ENCODE data around the gene CNTN4. TPM values are rescaled to one million over a fixed set of nuclear protein-coding genes. Genes with fewer than 3 reads are reported as not detected.

The CNTN4 gene
- total RNA-seq, 1 experiment from 2014 or later = 51.3 TPM

DNA sequence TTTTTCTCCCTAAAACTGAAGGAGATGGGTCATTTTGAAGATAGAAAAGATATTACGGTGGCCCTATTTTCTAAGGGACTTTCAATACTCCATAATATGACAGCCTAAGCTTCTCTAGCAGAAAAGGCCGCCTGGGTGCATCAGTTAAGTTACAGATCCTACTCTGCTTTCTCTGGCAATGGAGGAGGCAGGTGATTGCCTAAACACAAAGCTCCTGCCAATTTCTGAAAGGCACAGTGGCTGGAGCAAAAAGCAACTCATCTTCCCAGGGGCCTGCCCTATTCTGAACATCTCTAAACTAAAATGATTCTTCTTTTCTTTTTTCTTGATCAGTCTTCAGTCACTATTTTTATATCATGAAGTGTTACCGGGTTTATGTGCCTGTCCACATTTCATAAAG lies 276.7 kb downstream of the CNTN4 start:
- ChIA-PET POLR2A (no interaction called here), CTCF (no interaction called here)
- Mint-ChIP-seq H3K4me3 (ENCODE audit: unreplicated experiment) (no peak overlapping the region), H3K27me3 (ENCODE audit: insufficient read depth, unreplicated experiment) (no peaks in the 10 kb centered on the region), H3K27ac (ENCODE audit: unreplicated experiment) (no peak overlapping the region), H3K4me1 (ENCODE audit: low read depth, unreplicated experiment) (no peaks in the 10 kb centered on the region), H3K36me3 (ENCODE audit: insufficient read depth, unreplicated experiment) (peaks cover 6% of the 10 kb centered on the region), H3K9me3 (ENCODE audit: unreplicated experiment) (no peaks in the 10 kb centered on the region)
- no peak for TF ChIP-seq CTCF (IDR thresholded peaks at IDR 0.05; ENCODE audit: insufficient read depth in 1 of 2, low read depth in 1 of 2, low read length in 1 of 2, severe bottlenecking in 1 of 2, unreplicated experiment in 1 of 2)
- no peaks in the 10 kb centered on the region for H3K27me3 ChIP-seq (replicated peaks; ENCODE audit: control insufficient read depth, insufficient read depth, low read length)
- intact Hi-C loops (cut with micrococcal nuclease; ENCODE audit: unreplicated experiment) = no loop called here
- H3K9me3 ChIP-seq = no peaks in the 10 kb centered on the region
- no peak overlapping the region for H3K4me3 ChIP-seq (ENCODE audit: low read depth, low read length)
- no TSS peak for BruUV-seq (replicated peaks)
- DNase-seq = no peak
- H3K4me1 ChIP-seq = no peaks in the 10 kb centered on the region
- no peaks in the 10 kb centered on the region for H3K36me3 ChIP-seq (ENCODE audit: control insufficient read depth, insufficient read depth, low read length)

DNA sequence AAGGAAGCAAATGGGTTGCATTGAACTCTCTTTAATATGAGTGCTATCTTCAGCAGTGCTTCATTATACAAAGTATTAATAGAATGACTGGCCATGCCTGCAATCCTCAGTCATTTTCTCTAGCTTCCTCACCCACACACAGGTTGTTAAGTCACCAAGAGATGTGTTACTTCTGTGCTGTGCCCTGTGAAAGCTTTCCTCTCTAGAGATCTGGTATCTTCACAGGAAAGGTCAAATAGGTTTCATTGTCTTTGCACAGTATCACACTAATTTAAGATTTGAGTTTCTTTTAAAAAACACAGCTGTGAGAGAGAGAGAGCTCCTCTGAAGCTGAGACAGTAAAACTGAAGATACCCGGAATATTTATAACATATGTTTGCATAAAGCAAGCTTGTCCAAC lies 278.6 kb downstream of the CNTN4 start:
- Histone ChIP-seq H3K4me3 (ENCODE audit: low read depth, low read length) (no peak overlapping the region), H3K36me3 (ENCODE audit: control insufficient read depth, insufficient read depth, low read length) (no peaks in the 10 kb centered on the region), H3K9me3 (no peaks in the 10 kb centered on the region), H3K27me3 (replicated peaks; ENCODE audit: control insufficient read depth, insufficient read depth, low read length) (no peaks in the 10 kb centered on the region), H3K4me1 (no peaks in the 10 kb centered on the region)
- BruUV-seq (replicated peaks) = no TSS peak
- no peaks in the 10 kb centered on the region for H3K4me1 Mint-ChIP-seq (ENCODE audit: low read depth, unreplicated experiment)
- peaks cover 5% of the 10 kb centered on the region for H3K36me3 Mint-ChIP-seq (ENCODE audit: insufficient read depth, unreplicated experiment)
- no peak overlapping the region for H3K4me3 Mint-ChIP-seq (ENCODE audit: unreplicated experiment)
- ChIA-PET POLR2A (interaction anchor here (0.6 kb wide), 1 partner anchor 431 kb away, joined by 4 read pairs; no protein-coding TSS in a partner anchor), CTCF (no interaction called here)
- H3K9me3 Mint-ChIP-seq (ENCODE audit: unreplicated experiment) = no peaks in the 10 kb centered on the region
- TF ChIP-seq CTCF (IDR thresholded peaks at IDR 0.05; ENCODE audit: insufficient read depth in 1 of 2, low read depth in 1 of 2, low read length in 1 of 2, severe bottlenecking in 1 of 2, unreplicated experiment in 1 of 2) = no peak
- no peak for DNase-seq
- intact Hi-C loops (cut with micrococcal nuclease; ENCODE audit: unreplicated experiment) = no loop called here
- H3K27ac Mint-ChIP-seq (ENCODE audit: unreplicated experiment) = no peak overlapping the region
- no peaks in the 10 kb centered on the region for H3K27me3 Mint-ChIP-seq (ENCODE audit: insufficient read depth, unreplicated experiment)

DNA sequence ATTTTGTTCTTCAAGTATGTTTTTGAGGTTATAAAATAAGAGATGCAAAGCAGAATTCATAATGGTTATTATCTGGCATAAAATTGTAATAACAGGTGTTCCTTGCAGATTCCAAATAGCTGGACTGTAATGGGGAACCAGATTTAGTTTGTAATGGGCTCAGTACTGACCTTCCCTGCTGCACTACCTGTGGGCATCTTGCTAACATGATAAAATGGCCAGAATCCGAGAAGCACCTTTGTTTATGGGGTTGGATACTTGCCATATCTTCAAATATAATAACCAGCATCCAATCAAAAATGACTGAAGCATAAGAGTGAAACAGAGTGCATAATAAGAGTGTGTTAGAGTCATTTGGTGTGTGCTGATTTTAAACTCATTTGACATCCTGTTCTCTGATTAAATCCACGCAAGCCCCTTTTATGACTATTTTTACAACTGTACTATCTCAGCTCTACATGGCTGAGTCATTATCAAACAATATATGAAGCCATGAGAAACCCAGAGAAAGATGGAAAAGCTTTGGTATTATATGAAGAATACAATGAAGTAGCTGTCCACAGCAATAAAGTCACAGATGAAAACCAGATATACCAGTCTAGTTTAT lies 292.4 kb downstream of the CNTN4 start:
- Histone ChIP-seq H3K27me3 (replicated peaks; ENCODE audit: control insufficient read depth, insufficient read depth, low read length) (no peaks in the 10 kb centered on the region), H3K4me3 (ENCODE audit: low read depth, low read length) (no peak overlapping the region), H3K9me3 (no peaks in the 10 kb centered on the region), H3K36me3 (ENCODE audit: control insufficient read depth, insufficient read depth, low read length) (no peaks in the 10 kb centered on the region), H3K4me1 (no peaks in the 10 kb centered on the region)
- no peak for DNase-seq
- no TSS peak for BruUV-seq (replicated peaks)
- intact Hi-C loops (cut with micrococcal nuclease; ENCODE audit: unreplicated experiment) = no loop called here
- ChIA-PET POLR2A (interaction anchor here (1.2 kb wide), 1 partner anchor 53 kb away, joined by 3 read pairs; no protein-coding TSS in a partner anchor), CTCF (interaction anchor here (0.6 kb wide), 1 partner anchor 13 kb away, joined by 3 read pairs; no protein-coding TSS in a partner anchor)
- Mint-ChIP-seq H3K36me3 (ENCODE audit: insufficient read depth, unreplicated experiment) (no peaks in the 10 kb centered on the region), H3K4me3 (ENCODE audit: unreplicated experiment) (no peak overlapping the region), H3K27ac (ENCODE audit: unreplicated experiment) (no peak overlapping the region), H3K27me3 (ENCODE audit: insufficient read depth, unreplicated experiment) (no peaks in the 10 kb centered on the region), H3K4me1 (ENCODE audit: low read depth, unreplicated experiment) (no peaks in the 10 kb centered on the region), H3K9me3 (ENCODE audit: unreplicated experiment) (no peaks in the 10 kb centered on the region)
- TF ChIP-seq CTCF (IDR thresholded peaks at IDR 0.05; ENCODE audit: insufficient read depth in 1 of 2, low read depth in 1 of 2, low read length in 1 of 2, severe bottlenecking in 1 of 2, unreplicated experiment in 1 of 2) = no peak
